ENCODE results near the gene NAE1. TPM values are rescaled to one million over a fixed set of nuclear protein-coding genes. Genes with fewer than 3 reads are reported as not detected.

NAE1 gene
- total and polyA plus RNA-seq, 12 donors, result 23.7 to 35.9 (median 30.7) TPM

DNA sequence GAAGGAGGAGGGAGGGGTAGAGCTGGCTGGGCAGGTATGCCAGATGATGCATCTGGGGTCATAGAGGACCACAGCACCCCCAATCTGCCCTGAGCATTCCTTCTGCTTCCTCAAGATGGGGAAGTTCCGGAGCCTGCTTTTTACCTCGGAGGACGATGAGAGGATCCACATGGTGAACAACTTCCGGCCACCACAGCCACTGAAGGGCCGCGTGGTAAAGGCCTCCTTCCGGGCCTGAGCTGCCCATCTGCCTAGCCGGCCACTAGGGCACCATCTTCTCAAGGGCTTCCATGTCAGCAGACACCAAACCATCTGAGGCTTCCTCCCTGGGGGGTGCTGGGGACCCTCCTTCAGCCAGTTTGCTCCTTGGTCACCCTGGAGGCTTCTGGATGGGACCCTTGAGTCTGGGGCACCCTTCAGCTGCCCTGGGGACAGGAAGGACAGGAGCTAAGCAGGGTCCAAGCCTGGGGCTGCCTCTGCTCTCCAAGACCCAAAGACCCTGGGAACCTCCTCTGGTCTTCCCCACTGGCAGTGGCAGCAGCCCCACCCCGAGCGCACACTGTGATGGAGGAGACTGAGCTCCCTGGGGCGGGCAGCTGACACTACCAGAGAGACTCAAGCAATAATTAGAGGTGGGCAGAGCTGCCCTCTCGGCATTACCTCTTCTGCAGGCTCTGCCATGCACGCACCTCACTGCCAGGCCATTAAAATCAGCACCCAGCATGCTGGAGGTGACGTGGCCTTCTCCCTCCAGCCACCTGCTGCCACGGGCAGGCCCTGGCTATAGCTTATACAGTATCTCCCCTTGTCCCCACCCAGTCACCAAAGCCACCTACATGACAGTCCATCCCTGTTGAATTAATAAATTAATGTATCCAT is 22.7 kb upstream of the NAE1 start:
- Histone ChIP-seq H3K27ac (no peak overlapping the region), H3K36me3 (no peaks in the 10 kb centered on the region), H3K9me3 (no peaks in the 10 kb centered on the region), H3K27me3 (peaks cover 0 to 4% (median 0%) of the 10 kb centered on the region in 7 donors), H3K4me1 (no peaks in the 10 kb centered on the region), H3K4me3 (no peak overlapping the region)
- no peak for ATAC-seq
- TF ChIP-seq, protein P1, sequence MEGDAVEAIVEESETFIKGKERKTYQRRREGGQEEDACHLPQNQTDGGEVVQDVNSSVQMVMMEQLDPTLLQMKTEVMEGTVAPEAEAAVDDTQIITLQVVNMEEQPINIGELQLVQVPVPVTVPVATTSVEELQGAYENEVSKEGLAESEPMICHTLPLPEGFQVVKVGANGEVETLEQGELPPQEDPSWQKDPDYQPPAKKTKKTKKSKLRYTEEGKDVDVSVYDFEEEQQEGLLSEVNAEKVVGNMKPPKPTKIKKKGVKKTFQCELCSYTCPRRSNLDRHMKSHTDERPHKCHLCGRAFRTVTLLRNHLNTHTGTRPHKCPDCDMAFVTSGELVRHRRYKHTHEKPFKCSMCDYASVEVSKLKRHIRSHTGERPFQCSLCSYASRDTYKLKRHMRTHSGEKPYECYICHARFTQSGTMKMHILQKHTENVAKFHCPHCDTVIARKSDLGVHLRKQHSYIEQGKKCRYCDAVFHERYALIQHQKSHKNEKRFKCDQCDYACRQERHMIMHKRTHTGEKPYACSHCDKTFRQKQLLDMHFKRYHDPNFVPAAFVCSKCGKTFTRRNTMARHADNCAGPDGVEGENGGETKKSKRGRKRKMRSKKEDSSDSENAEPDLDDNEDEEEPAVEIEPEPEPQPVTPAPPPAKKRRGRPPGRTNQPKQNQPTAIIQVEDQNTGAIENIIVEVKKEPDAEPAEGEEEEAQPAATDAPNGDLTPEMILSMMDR (IDR thresholded peaks at IDR 0.05), result no peak
- intact Hi-C loops (cut with DNase I), result no loop called here
- no peak for DNase-seq
- 79 to 84% methylated on average over 15 of the region's 15 CpGs for WGBS, 2 donors

DNA sequence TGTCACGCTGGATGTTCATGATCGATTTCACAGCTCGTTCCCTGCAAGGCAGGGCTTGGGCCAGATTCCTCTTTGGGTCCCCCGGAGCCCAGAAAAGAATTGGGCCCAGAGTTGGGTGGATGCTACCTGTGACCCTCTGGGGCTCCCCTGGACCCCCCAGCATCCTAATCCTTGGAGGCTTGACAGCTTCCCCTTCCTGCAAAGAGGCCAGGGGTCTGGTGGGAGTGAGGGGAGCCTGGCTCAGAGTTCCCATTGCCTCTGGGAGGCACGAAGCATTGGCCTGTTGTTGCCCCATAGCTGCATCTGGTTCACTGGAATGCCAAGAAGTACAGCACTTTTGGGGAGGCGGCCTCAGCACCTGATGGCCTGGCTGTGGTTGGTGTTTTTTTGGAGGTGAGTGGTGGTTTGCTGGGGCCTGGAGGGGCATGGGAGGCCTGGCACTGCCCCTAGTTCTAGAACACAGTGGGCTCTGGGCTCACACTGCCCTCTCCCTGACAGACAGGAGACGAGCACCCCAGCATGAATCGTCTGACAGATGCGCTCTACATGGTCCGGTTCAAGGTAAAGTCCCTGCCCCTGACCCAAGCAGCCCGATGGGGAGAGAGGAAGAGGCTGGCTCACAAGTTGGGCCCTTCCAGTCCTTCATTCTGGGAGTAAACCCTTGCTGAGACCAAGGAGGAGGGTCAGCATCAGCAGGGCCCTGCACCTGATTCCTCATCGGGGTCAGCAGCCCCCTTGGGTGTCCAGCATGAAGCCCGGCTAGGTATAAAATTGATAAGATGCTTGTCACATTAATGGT is 20.6 kb upstream of the NAE1 start:
- DNase-seq, result no peak
- H3K4me1 ChIP-seq, result no peaks in the 10 kb centered on the region
- peaks cover 0 to 19% (median 14%) of the 10 kb centered on the region in 7 donors for H3K27me3 ChIP-seq
- no peak overlapping the region for H3K4me3 ChIP-seq
- H3K27ac ChIP-seq, result no peak overlapping the region
- TF ChIP-seq, protein P1 (IDR thresholded peaks at IDR 0.05), result no peak
- H3K9me3 ChIP-seq, result no peaks in the 10 kb centered on the region
- ATAC-seq, result no peak
- H3K36me3 ChIP-seq, result no peaks in the 10 kb centered on the region
- intact Hi-C loops (cut with DNase I), result no loop called here
- 84 to 87% methylated on average over 13 of the region's 13 CpGs for WGBS, 2 donors

DNA sequence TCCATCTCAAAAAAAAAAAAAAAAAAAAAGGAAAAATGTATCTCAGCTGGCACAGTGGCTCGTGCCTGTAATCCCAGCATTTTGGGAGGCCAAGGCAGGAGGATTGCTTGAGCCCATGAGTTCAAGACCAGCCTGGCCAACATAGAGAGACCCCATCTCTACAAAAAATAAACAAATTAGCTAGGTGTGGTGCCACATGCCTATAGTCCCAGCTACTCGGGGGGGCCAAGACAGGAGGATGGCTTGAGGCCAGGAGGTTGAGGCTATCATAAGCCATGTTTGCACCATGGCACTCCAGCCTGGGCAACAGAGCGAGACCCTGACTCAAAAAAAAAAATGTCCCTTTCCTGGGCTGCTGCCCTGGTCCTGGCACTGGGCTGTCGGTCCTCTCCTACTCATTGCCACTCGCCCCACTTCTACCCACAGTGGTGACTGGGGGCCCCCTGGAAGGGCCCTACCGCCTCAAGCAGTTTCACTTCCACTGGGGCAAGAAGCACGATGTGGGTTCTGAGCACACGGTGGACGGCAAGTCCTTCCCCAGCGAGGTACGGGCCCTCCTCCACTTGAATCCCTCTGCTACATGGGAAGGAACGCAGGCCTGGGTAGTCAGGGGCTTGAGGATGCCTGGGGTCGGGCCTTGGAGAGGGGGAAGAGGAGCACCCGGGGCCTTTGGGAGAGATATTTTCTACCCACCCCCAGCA is 19.5 kb upstream of the NAE1 start:
- H3K4me3 ChIP-seq, result no peak overlapping the region
- ATAC-seq, result no peak
- WGBS, 2 donors, result 88 to 91% methylated on average over 14 of the region's 14 CpGs
- peaks cover 0 to 8% (median 0%) of the 10 kb centered on the region in 9 donors for H3K4me1 ChIP-seq
- no peaks in the 10 kb centered on the region for H3K9me3 ChIP-seq
- H3K27me3 ChIP-seq, result peaks cover 0 to 30% (median 24%) of the 10 kb centered on the region in 7 donors
- H3K27ac ChIP-seq, result no peak overlapping the region
- DNase-seq, result no peak
- intact Hi-C loops (cut with DNase I), result no loop called here
- TF ChIP-seq, protein P1 (IDR thresholded peaks at IDR 0.05), result no peak
- H3K36me3 ChIP-seq, result no peaks in the 10 kb centered on the region

GRCh38 chr16:66849549-66849948 is 18.8 kb upstream of the NAE1 start:
- ATAC-seq (no peak), DNase-seq (no peak)
- 78 to 81% methylated on average over 4 of the region's 4 CpGs for WGBS, 2 donors

More at GRCh38 chr16:66849549-66849948, 18.8 kb upstream of the NAE1 start:
- Histone ChIP-seq H3K27me3 (peaks cover 7 to 37% (median 31%) of the 10 kb centered on the region in 7 donors), H3K4me1 (peaks cover 4 to 15% (median 7%) of the 10 kb centered on the region in 9 donors), H3K9me3 (no peaks in the 10 kb centered on the region), H3K36me3 (no peaks in the 10 kb centered on the region), H3K27ac (no peak overlapping the region), H3K4me3 (no peak overlapping the region)
- intact Hi-C loops (cut with DNase I), result no loop called here
- TF ChIP-seq, protein P1 (IDR thresholded peaks at IDR 0.05), result no peak
